SK-MEL-5 (cell line): ENCODE data around the gene FHL3. TPM values are rescaled to one million over a fixed set of nuclear protein-coding genes. Genes with fewer than 3 reads are reported as not detected.
A peak's percentile ranks its signal among the peaks of the same experiment; 100 is the strongest.

ENCODE experiments used
- DNase-seq: peaks from one replicate; pipeline ENCODE4 v3.0.0-alpha.2; 2016; ENCODE audit warnings: low read depth, low spot score
- in situ Hi-C: cut with HindIII; loops from 2 replicates; pipeline ENCODE4 v1.10.0; 2016; ENCODE audit warnings: low sequenced_read_pairs, high pct_unique_total_duplicates, low pct_unique_long_range_greater_than_20kb
- polyA plus RNA-seq, 2 experiments: library from polyadenylated mRNA; depleted of rRNA; stranded (reverse); fragments of >200 nt; gene quantifications; 2 replicates each; pipeline ENCODE4 v1.2.3, GENCODE V29; 2015
- total RNA-seq: library from RNA; depleted of rRNA; stranded (reverse); fragments of >200 nt; shearing (Covaris generic); gene quantifications from 2 replicates; pipeline ENCODE4 v1.2.3, GENCODE V29; 2014; rRNA removed

The FHL3 gene
- total RNA-seq: 6.1 and 7.1 TPM in 2 replicates
- 18.3 and 20.0 TPM in 2 replicates for polyA plus RNA-seq (2015; cell fraction: cytosol; rRNA removed)
- polyA plus RNA-seq (2015; cell fraction: nucleus; rRNA removed): 8.6 and 12.2 TPM in 2 replicates

DNA sequence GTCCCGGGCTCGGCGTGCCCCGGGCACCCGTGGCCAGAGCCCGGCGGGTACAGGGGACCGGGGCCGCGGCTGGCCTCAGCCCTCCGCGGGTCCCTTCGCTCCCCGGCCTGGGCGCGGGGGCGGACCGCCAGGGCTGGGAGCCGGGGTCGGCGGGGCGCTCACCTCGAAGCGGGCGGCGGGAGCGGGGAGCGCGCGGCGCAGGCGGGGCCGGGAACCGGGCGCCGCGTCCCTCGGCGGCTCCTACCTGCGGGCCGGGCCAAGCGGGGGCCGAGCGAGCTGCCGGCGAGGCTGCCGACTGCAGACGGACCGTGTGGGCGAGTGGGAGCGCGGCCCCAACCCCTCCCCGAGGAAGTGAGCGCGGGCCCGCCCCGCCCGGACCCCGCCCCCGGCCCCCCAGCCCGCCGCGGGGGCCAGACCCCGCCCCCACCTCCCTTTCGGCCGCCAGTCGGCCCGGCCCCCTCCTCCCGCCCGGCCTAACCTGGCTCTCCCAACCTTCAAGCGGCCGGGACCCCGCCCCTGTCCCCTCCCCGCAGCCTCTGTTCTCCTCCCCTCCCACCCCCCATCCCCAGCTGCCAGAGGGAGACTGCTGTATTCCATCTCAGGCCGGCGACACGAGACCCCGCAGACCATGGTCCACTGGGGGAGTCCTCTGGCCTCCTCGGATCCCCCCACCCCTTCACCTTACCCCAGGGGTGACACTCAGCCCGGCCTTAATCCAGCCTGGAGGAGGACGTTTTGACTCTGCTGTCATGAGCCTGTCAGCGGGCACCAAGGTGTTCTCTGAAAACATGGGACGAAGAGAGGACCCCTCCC lies at the start of gene FHL3:
Gene FHL3 (minus strand): TSS at position 320 of the 813 bp plus-strand sequence. CDS start 6,102 bp downstream, outside the sequence.
- peak; percentile 56 for DNase-seq
- in situ Hi-C loops: no loop called here

GRCh38 chr1:38053416-38054091 lies 48.2 kb upstream of the FHL3 start:
- no peak for DNase-seq
- in situ Hi-C loops: no loop called here

DNA sequence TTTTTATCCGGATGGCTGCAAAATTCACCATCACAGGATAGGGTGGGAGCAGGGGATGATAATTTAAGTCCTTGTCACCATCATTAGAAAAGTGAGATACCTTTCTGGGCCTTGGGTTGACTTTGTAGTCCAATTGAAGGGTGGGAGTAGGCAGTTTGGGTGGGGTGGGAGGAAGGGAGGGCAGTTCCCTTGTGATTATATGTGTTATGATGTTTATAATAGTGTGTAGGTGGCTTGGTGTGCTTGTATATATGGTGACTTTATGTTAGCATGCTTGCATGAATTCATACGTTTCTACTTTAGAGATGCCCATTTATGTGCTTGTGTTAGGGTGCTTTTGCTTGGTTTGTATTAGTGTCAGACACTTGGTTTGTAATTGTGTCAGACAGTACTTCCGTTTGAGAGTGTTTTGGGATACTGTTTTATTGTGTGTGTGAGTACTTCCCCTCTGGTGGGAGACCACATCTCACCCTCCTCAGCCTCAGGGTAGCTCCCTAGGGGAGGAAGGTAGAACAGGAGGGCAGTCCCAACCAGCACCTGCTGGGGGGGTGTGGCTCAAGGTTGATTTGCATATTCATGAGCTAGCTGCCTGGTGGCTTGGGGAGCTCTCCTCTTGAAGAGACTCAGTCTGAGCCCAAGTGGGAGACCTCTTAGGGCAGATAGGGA lies 47.6 kb upstream of the FHL3 start:
- in situ Hi-C loops: no loop called here
- no peak for DNase-seq

- DNase-seq: no peak
- in situ Hi-C loops: no loop called here
Measured at GRCh38 chr1:38051079-38051543, 45.8 kb upstream of the FHL3 start.

- in situ Hi-C loops: no loop called here
- DNase-seq: no peak
Measured at GRCh38 chr1:38050397-38051078, 45.2 kb upstream of the FHL3 start.

DNA sequence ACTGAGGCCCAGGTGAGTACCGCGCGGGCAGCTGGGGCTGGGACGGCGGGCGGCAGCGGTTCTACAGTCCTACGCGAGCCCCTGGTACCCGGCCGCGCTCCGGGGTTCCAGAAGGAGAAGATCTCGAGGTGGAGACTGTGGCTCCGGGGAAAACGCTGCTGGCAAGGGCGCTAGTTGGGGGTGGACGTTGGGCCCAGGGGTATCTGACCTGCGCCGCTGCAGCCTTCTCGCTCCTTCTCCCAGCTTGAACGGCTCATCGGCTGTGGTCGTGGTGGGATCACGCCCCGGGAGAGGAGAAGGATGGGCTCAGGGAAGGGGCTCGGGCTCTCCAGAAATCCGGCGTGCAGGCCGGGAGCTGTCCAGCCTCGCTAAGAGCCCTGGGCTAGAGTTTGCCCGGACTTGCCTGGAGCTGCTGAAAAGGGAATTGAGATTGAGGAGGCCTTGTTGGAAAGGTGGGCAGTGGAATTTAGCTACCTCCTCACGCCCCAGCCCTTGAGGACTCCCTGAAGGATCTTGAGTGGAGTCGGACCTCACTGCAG lies 42.4 kb upstream of the FHL3 start:
- DNase-seq: no peak
- in situ Hi-C loops: no loop called here

DNA sequence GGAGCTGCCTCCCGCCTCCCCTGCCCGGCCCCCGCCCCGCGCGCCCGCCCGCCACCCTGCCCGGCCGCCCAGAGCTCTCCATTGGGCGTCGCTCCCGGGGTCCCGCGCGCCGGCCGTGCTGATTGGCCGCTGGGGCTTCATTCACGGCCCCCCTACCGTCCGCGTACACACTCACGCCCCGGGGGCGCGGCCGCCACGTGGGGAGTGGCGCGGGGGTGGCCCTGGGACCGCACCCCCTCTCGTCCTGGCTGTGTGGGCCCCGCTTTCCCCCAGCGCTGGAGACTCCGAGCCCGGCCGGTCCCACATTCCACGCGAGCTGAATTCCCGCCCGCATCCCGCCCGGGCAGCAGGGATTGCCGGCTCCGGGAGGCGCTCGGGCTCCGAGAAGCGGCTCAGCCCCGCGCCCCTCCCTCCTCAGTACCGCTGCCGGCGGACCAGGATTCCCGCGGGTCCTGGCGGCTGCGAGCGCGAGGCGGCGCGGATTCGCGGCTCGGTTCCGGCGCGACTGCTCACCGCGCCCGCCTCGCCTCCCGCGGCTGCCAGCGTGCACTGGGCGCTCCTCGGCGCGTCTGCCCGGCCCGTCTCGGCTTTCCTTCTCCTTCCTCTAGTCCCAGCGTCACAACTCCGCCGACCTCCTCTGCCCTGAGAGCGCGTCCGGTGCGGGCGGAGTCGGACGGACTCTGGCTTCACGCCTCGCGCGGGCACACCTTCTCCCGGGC lies 41.7 kb upstream of the FHL3 start:
- in situ Hi-C loops: no loop called here
- peak; percentile 86 for DNase-seq

- DNase-seq: no peak
- in situ Hi-C loops: no loop called here
Measured at GRCh38 chr1:38046333-38046883, 41.1 kb upstream of the FHL3 start, which contains the start of gene POU3F1. TSS of gene POU3F1 (minus strand) at chr1:38046793. CDS start at chr1:38046743, 50 bp downstream.

DNA sequence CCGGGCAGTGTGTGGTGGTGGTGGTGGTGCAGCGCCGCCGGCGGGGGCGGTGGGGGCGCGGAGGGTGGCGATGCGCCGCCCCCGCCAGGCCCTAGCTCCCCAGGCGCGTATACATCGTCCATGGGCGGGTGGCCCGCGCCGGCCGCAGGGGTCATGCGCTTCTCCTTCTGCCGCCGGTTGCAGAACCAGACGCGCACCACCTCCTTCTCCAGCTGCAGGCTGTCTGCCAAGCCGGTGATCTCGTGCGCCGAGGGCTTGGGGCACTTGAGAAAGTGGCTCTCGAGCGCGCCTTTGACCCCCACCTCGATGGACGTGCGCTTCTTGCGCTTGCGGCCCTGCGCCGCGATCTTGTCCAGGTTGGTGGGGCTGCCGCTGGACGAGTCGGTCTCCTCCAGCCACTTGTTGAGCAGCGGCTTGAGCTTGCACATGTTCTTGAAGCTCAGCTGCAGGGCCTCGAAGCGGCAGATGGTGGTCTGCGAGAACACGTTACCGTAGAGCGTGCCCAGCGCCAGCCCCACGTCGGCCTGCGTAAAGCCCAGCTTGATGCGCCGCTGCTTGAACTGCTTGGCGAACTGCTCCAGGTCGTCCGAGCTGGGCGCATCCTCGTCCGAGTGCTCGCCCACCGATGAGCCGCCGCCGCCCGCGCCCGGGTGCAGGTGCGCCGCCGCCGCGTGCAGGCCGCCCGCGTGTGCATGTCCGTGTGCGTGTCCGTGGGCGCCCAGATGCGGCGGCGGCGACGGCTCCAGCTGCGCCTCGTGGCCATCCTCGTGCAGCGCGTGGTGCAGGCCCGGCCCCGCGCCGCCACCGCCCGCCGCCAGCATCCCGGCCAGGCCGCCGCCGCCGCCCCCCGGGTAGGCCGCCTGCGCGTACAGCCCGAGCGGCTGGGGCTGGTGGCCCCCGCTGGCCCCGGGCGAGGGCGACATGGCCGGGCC lies 40.4 kb upstream of the FHL3 start:
- in situ Hi-C loops: no loop called here
- DNase-seq: no peak

GRCh38 chr1:38044221-38045215 lies 39.2 kb upstream of the FHL3 start:
- in situ Hi-C loops: no loop called here
- no peak for DNase-seq

- in situ Hi-C loops: no loop called here
- no peak for DNase-seq
Measured at GRCh38 chr1:38043036-38043747, 37.9 kb upstream of the FHL3 start.

GRCh38 chr1:38041936-38042834 lies 36.9 kb upstream of the FHL3 start:
- in situ Hi-C loops: no loop called here
- no peak for DNase-seq
